ENCODE results near the gene MSL1.
"Not testable (repeated sequence)": the region's sequence is repeated elsewhere in the genome, so short reads cannot be mapped to it uniquely, and the experiment has no call there.

MSL1 gene

DNA sequence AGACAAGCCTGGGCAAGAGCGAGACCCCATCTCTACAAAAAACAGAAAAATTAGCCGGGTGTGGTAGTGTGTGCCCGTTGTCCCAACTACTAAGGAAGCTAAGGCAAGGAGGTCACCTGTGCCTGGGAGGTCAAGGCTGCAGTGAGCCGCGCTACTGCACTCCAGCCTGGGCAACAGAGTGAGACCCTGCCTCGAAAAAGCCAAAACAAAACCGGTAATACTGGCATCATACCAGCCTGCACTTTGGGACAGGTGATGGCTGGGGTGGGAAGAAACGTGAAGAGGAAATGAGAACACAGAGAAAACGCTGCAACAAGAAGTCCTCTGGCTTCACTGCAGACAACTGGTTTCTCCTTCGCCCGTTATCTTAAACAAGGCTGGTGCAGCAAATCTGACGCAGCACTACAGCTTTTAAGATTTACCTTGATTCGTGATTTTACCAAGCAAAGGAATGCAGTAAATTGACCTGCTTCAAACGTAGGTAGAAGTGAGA, 17.8 kb downstream of the MSL1 start:
- DNase-seq: no peak

DNA sequence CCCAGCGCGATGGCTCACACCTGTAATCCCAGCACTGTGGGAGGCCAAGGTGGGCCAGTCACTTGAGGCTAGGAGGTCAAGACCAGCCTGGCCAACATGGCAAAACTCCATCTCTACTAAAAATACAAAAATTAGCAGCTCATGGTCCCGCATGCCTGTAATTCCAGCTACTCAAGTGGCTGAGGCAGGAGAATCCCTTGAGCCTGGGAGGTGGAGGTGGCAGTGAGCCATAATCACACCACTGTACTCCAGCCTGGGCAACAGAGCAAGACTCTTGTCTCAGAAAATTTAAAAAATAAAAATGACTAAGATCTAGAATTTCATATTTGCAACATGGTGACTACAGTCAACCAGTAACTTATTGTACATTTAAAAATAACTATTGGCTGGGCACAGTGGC, 21.4 kb downstream of the MSL1 start:
- DNase-seq: not testable (repeated sequence)

DNA sequence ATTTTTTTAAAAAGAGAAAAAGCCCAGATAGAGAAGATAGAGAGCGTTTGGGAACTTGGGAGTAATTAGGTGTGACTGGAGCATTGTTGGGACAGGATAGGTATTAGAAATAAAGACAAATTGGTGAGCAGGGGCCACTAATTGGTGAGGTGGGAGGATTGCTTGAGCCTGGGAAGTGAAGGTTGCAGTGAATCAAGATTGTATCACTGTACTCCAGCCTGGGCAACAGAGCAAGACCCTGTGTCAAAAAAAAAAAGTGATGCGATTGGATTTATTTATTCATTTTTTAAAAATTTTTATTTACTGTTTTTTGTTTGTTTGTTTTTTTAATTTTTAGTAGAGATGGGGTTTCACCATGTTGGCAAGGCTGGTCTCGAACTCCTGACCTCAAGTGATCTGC, 23.7 kb downstream of the MSL1 start:
- DNase-seq: no peak

DNA sequence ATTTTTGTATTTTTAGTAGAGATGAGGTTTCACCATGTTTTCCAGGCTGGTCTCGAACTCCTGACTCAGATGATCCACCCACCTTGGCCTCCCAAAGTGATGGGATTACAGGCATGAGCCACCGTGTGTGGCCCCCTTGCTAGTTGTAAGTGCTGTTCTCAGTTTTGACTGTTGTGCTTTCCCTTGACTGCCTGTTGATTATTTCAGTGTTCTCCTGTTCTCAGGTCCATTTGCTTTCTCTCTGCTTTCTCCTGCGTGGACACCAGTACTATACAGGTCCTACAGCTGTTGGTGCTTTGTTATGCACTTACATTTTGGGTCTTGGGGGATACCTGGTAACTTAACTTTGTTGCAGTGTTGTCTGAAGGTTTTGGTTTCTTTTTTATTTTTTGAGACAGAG, 26.8 kb downstream of the MSL1 start:
- DNase-seq: no peak

DNA sequence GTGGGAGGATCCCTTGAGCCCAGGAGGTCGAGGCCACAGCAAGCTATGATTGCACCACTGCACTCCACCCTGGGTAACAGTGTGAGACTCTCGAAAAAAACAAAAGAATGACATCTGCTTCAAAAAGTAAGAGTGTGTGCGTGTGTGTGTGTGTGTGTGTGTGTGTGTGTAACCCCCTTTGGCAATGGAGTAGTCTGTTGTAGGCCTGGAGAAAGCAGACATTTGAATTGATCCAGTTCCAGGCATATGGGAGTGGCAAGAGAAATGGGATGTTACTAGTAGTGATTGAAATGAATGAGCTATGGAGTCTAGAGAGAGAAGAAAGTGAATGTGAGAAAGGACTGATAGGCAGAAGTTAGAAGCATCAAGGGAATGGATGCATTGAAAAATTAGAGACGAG, 28.5 kb downstream of the MSL1 start:
- no peak for DNase-seq

DNA sequence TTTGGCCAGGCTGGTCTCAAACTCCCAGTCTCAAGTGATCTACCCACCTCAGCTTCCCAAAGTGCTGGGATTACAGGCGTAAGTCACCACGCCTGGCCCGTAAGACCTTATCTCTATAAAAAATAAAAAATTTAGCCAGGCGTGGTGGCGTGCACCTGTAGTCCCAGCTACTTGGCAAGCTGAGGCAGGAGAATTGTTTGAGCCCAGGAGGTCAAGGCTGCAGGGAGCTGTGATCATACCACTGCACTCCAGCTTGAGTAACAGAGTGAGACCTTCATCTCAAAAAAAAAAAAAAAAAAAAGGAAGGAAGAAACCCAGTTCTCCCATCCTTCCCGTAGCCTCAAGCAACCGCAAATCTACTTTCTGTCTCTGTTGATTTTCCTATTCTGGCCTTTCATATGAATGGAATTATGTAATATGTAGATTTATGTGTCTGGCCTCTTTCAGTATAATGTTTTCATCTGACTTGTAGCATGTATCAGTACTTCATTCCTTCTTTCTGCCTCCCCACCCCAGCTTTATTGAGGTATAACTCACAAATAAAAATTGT, 29.7 kb downstream of the MSL1 start:
- no peak for DNase-seq

DNA sequence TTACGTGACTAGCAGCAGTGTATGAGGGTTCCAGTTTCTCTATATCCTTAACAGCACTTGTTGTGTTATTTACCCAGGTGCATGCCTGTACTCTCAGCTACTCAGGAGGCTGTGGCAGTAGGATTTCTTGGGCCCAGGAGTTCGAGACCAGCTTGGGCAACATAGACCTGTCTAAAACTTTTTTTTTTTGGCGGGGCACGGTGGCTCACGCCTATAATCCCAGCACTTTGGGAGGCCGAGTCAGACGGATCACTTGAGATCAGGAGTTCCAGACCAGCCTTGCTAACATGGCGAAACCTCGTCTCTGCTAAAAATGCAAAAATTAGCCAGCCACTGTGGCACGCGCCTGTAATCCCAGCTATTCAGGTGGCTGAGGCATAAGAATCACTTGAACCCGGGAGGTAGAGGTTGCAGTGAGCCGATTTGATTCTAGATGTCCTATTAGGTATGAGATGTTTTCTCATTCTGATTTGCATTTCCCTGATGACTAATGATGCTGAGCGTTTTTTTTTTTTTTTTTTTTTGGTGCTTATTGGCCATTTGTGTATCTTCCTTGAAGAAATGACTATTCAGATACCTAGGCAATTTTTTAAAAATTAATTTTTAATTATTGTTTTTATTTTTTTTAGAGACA, 31.9 kb downstream of the MSL1 start:
- DNase-seq: peak; percentile 24

DNA sequence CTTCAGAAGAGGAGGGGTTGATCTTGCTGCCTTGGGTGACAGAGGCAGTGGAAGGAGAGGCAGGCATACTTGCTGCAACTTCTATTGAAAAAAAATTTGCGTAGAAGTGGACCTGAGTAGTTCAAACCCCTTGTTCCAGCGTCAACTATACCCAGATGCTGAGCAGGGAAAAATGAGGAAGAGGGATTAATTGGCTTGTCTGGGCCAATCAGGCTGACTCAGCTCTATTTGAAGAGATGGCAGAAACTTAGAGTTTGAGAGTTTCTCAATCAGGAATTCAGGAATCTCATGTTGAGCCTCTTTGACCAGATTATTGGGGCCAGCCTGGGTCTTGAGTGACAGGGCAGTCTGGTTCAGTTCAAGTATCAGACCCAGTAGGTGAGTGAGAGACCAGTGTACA, 36.2 kb downstream of the MSL1 start:
- DNase-seq: no peak

DNA sequence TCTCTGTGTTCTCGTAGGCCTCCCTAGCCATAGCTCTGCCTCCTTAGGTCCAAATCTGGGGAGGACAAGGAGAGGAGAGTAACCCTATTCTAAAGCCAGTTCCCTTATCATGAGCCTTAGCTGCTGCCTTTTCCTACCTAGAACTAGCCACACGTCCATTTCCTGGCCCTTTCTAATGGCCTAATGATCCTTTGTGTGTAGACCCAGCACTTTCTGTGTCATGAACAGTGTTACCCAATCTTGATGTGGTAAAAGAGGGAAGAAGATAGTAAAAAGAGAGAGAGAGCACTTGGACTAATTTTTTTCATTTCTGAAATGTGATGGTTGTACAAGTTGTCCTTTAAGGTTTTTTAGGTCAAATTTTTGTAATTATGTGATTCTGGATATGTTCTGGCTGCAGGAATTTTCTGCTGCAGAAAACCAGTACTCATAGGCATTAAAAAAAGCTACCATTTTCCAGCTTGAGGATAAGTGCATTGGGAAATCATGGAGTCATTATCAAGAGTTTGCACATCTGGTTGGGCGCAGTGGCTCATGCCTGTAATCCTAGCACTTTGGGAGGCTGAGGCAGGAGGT, 36.8 kb downstream of the MSL1 start:
- no peak for DNase-seq

DNA sequence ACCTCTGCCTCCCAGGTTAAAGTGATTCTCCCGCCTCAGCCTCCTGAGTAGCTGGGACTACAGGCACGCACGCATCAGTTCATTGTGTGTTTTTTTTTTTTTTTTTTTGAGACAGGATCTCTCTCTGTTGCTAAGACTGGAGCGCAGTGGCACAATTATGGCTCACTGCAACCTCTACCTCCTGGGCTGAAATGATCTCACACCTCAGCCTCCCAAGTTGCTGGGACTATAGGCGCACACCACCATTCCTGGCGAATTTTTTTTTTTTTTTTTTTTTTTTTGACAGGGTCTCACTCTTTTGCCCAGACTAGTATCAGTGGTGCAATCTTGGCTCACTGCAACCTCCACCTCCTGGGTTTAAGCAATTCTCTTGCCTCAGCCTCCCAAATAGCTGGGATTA, 37.7 kb downstream of the MSL1 start:
- no peak for DNase-seq

DNA sequence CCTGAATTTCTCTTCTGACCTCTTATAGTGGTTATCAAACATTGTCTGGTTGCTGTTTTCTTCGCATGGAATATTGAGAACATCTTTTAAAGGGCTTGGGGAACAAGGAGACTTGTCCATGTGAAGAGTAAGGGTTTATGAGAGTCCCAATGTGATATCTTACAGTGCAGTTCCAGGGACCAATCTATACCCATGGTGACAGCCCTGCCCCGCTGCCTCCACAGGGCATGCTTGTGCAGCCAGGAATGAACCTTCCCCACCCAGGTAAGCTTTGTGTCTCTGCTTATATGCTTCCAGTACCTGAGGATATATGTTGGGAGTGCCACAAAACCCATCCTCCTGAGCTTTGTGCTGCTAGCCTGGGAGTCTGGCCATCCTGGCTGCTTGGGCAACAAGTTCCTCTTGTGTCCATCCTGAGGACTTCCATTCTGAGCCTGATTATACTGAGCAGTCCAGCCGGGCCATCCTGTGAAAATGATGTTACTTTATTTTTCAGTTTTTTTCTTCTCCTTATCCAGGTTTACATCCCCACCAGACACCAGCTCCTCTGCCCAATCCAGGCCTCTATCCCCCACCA, 46.0 kb downstream of the MSL1 start:
- no peak for DNase-seq

DNA sequence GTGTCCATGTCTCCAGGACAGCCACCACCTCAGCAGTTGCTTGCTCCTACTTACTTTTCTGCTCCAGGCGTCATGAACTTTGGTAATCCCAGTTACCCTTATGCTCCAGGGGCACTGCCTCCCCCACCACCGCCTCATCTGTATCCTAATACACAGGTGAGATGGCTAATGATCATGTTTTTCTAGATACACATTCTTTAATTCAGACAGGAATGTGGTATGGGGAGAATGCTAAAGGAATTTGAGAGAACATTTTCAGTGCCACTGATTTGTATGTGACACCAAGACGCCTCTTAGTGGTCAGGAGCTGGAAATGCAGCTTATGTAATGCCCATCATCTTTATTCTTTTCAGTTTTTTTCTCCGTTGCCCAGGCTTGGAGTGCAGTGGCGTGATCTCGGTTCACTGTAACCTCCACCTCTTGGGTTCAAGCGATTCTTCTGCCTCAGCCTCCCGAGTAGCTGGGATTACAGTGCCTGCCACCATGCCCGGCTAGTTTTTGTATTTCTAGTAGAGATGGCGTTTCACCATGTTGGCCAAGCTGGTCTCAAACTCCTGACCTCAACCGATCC, 46.6 kb downstream of the MSL1 start:
- peak; percentile 26 for DNase-seq

DNA sequence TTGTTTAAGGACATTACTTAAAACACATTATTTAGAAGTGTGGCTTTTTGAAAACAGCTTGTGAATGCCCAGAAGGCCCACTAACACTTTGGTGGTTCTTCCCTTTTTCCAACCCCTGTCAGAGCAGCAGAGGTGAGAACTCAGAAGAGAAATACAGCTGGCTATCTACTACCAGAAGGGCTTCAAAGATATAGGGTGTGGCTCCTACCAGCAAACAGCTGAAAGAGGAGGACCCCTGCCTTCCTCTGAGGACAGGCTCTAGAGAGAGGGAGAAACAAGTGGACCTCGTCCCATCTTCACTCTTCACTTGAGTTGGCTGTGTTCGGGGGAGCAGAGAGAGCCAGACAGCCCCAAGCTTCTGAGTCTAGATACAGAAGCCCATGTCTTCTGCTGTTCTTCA, 48.6 kb downstream of the MSL1 start:
- DNase-seq: no peak

DNA sequence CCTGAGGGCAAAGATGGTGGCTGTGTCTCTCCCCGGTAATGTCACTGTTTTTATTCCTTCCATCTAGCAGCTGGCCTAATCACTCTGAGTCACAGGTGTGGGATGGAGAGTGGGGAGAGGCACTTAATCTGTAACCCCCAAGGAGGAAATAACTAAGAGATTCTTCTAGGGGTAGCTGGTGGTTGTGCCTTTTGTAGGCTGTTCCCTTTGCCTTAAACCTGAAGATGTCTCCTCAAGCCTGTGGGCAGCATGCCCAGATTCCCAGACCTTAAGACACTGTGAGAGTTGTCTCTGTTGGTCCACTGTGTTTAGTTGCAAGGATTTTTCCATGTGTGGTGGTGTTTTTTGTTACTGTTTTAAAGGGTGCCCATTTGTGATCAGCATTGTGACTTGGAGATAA, 50.0 kb downstream of the MSL1 start:
- no peak for DNase-seq

DNA sequence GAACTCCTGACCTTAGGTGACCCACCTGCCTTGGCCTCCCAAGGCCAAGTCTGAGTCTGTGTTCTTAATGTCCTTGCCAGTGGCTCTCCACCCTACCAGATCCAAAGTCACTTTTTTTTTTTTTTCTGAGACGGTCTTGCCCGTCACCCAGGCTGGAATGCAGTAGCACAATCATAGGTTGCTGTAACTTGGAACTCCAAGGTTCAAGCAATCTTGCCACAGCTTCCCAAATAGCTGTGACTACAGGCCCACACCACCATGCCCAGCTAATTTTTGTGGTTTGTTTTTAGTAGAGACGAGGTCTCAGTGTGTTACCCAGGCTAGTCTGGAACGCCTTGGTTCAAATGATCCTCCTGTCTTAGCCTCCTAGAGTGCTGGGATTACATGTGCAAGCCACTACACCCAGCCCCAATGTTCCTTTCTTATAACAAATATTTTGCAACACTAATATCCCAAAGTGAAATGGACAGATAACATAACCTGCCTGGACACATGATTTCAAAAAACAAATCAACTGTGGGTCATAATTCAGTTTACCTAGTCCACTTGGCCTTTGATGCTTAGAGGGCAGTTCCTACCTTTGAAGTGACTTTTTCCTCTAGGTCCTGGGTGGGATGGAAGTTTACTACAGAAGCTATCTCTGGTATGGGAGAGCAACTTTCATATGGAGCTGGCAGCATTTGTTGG, 51.5 kb downstream of the MSL1 start:
- no peak for DNase-seq

DNA sequence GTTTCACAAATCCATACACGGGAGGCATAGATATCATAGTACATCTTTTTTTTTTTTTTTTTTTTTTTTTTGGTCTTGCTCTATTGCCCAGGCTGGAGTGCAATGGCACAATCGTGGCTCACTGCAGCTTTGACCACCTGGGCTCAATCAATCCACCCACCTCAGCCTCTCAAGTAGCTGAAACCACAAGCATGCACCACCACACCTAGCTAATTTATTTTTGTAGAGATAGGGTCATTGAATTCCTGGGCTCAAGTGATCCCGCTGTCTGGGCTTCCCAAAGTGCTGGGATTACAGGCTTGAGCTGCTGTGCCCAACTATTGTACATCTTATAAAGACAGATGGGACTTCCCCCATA, 52.0 kb downstream of the MSL1 start:
- DNase-seq: no peak

DNA sequence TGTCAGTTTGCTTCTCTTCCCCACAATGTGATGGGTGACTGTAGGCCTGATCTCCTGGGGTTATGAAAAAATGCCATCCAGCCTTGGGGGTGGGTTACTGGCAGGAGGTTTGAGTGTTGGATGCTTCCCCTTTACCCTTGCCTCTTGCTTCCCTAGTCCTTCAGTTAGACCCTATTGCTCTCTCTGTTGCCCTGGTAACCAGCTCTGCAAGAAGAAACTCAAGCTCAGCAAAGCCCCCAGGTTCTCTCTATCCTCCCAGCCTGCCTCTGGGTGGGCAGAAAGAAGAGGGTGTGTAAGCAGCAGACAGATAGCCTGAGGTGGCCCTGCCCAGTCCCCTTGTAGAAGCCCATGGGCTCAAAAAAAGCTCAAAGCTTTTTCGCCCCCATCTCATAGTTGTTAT, 52.7 kb downstream of the MSL1 start:
- no peak for DNase-seq

DNA sequence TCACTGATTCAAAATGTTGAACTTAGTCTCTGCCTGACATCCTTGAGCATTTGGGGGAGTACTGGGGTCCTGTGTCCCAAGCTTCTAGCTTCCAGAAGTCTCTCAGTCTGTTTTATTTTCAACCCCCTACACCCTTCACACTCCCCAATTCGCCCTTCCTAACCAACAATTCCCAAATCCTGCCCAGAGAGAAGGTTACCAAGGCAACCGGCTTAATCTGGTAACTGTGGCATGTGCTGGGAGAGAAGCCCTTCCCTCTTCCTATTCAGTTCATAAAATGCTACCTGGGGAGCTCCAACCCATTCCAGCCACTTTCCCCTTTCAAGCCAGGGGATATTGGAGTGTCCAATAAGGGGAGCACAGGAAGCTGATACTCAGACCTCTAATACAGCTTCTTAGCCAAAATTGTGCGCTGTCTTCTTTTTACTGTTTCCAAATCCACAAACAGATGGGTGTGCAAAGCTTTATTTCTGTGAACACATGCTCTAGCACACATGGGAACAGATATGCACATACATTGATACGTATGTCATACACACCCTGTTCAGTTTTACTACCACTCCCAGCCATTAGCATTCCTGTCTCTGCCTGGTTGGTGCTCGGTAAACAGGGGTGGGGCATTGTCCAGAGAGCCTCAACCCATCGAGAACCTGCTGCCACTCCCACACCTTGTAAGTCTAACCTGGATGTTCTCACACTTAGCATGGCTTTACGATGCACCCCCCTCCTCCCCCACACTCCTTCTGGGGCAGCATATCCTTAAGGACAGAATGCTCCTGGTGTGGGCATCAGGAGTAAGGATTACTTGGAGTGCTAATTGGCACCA, 54.4 kb downstream of the MSL1 start:
- no peak for DNase-seq

DNA sequence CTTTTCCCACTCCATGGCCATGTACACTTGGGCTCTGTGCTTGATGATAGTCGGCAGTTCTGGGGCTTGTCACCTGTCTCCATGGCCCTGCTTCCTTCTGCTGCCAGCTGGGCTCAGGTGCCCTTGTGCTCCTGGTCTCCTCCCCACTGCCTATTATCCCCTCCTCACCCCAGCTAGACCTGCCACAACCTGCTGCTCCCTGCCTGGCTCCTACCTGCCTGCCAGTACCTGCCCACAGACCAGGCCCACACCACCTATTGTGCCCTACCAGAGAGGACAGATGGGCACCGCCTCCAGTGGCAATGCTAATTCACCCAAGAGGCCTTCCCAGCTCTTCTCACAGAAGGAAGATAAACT, 55.0 kb downstream of the MSL1 start:
- DNase-seq: no peak

DNA sequence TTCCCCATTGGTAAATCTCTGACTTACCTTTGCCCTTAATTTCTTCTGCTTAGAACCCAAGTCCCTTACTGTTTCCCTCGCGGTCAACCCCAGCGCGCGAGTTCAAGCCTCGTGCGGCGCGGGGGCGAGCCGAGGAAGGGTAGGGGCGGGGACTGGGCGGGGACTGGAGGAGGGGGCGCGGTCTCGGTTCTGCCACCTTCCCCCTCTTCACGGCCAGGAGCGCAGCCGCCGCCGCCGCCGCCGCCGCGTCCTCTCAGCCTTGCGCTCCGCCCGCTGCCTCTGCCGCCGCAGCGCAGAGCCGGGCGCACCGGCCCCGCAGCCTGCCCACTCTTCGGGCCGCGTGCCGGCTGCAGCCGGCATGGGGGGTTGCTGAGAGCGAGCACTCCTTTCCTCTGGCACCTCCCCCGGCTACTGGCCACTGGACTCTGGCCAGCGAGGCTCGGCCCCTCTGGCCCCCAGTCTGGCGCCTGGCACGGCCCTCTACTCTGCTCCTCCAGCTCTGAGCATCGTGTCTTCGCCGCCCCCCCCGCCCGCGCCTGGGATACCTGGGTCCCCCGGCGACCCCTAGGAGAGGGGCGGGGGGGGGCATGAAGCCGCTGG, 55.6 kb downstream of the MSL1 start, which contains the start of gene RAPGEFL1:
RAPGEFL1 (plus strand) TSS at position 196 of the 600 bp plus-strand sequence; CDS start at position 588, 392 bp downstream.
- peak; percentile 87 for DNase-seq

DNA sequence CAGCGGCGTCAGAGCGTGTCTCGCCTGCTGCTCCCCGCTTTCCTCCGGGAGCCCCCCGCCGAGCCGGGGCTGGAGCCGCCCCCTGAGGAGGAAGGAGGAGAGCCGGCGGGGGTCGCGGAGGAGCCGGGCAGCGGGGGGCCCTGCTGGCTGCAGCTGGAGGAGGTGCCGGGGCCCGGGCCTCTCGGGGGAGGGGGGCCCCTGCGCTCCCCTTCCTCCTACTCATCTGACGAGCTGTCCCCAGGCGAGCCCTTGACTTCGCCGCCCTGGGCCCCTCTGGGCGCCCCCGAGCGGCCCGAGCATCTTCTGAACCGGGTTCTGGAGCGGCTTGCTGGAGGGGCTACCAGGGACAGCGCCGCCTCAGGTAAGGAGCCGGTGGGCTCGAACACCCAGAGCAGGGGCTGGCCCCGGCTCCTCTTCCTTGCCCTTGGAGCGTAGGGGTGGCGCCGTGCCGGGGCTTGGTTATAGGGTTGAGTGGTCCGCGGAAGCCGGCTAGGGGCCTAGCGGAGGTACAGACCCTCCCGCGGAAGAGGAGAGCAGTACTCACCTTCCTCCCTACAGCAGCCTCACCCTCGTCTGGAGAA, 56.3 kb downstream of the MSL1 start:
- DNase-seq: no peak

DNA sequence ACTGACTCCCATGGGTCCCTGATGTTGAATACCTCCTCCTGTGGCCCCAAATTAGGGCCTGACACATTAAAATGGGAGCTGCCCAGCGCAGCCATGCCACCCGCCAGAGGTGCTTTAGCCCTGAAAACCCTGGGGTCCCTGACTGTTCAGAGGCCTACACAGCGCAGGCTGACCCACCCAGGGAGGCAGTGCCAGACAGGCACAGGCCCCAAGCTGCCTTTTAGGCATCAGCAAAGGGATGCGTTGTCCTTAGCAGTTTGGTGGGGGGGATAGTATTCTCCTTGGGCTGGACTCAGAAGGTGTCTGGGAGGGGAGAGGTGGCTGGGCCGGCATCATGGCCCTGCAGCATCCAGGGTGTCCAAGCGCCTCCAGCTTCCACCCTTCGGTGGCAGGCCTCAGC, 56.9 kb downstream of the MSL1 start:
- no peak for DNase-seq

All from activated naive CD4-positive, alpha-beta T cell treated with anti-CD3 and anti-CD28 coated beads, Interleukin-2, amount 50 U/mL, for 16 hours (primary cell).